Mucosa of descending colon (tissue), 3 donors: ENCODE data around the gene PREB. TPM values are rescaled to one million over a fixed set of nuclear protein-coding genes. Genes with fewer than 3 reads are reported as not detected.

Experiments
- ATAC-seq: fragments of 200-7000 bp; cut with Tn5 transposase; one replicate; pipeline ENCODE4 v1.9.1; 2020; ENCODE audit warnings: mild to moderate bottlenecking, moderate library complexity
- DNase-seq, 3 donors: peaks; one replicate each; pipeline ENCODE4 v3.0.0-alpha.2; 2020
- H3K36me3 ChIP-seq: fragments of 200-600 bp; one replicate; pipeline ENCODE4 v1.8.0; 2021; ENCODE audit warnings: low read depth, mild to moderate bottlenecking
- H3K4me1 ChIP-seq: fragments of 200-600 bp; one replicate; pipeline ENCODE4 v1.8.0; 2021; ENCODE audit warnings: low read depth, mild to moderate bottlenecking
- H3K4me3 ChIP-seq: fragments of 200-600 bp; one replicate; pipeline ENCODE4 v1.8.0; 2021; ENCODE audit warnings: mild to moderate bottlenecking
- H3K9me3 ChIP-seq: fragments of 200-600 bp; one replicate; pipeline ENCODE4 v1.8.0; 2021; ENCODE audit warnings: mild to moderate bottlenecking
- CTCF ChIP-seq: fragments of 200-600 bp; IDR thresholded peaks from one replicate; pipeline ENCODE4 v1.8.0; 2022; ENCODE audit warnings: antibody characterized with exemption, mild to moderate bottlenecking
- intact Hi-C, 2 donors: fragments of 100-400 bp; cut with DNase I in 1 of 2; cut with micrococcal nuclease in 1 of 2; formaldehyde crosslinking; loops; one replicate each; pipeline versions ENCODE4 v1.11.0 to v1.11.1; 2022; cut with DNase I, micrococcal nuclease
- total RNA-seq, 3 donors: library from RNA; stranded (reverse); fragmentation: NEBNext Ultra II Directional in 2 of 3; extraction: Animal tissue kit (Norgen Biotek cat#: 25700) in 2 of 3; gene quantifications; one replicate each; pipeline versions ENCODE4 v1.2.1 to v1.2.4, GENCODE V29; 2021 to 2023
- donor health status: DM: no; HTN: no; CAD: no; lungs with moderate emphysema.
- donor health status: DM: no; HTN: no; CAD: no.
- donor health status: DM: no; HTN: yes; CAD: no.

PREB gene
- total RNA-seq, 3 donors from 2014 or later: 32.8 to 47.0 (median 45.0) TPM

GRCh38 chr2:27149570-27150405 is 15.4 kb upstream of the PREB start:
- Histone ChIP-seq H3K4me1 (no peaks in the 10 kb centered on the region), H3K36me3 (no peaks in the 10 kb centered on the region), H3K4me3 (no peak overlapping the region), H3K9me3 (no peaks in the 10 kb centered on the region)
- intact Hi-C loops: no loop called here
- no peak for ATAC-seq
- TF ChIP-seq CTCF: no peak
- no peak for DNase-seq

GRCh38 chr2:27148801-27149439 is 14.5 kb upstream of the PREB start, which contains the start of gene TCF23:
Gene TCF23, plus strand, starts transcription at chr2:27149004. Its CDS starts 130 bp downstream, at chr2:27149134.
- Histone ChIP-seq H3K4me1 (no peaks in the 10 kb centered on the region), H3K36me3 (no peaks in the 10 kb centered on the region), H3K4me3 (no peak within 1 kb of the TSS), H3K9me3 (no peaks in the 10 kb centered on the region)
- DNase-seq: no peak
- ATAC-seq: no peak
- no peak for TF ChIP-seq CTCF
- intact Hi-C loops: no loop called here

GRCh38 chr2:27147935-27148334 is 13.5 kb upstream of the PREB start:
- ATAC-seq: no peak
- H3K4me1 ChIP-seq: no peaks in the 10 kb centered on the region
- H3K9me3 ChIP-seq: no peaks in the 10 kb centered on the region
- no peaks in the 10 kb centered on the region for H3K36me3 ChIP-seq
- intact Hi-C loops: no loop called here
- DNase-seq: no peak
- no peak overlapping the region for H3K4me3 ChIP-seq
- TF ChIP-seq CTCF: no peak

GRCh38 chr2:27145682-27146081 is 11.2 kb upstream of the PREB start:
- H3K4me1 ChIP-seq: no peaks in the 10 kb centered on the region
- H3K9me3 ChIP-seq: no peaks in the 10 kb centered on the region
- no peak overlapping the region for H3K4me3 ChIP-seq
- intact Hi-C loops: no loop called here
- no peak for ATAC-seq
- no peak for TF ChIP-seq CTCF
- DNase-seq: no peak
- H3K36me3 ChIP-seq: no peaks in the 10 kb centered on the region

GRCh38 chr2:27143285-27143684 is 8.8 kb upstream of the PREB start:
- no peak for DNase-seq
- ATAC-seq: no peak
- intact Hi-C loops: no loop called here
- Histone ChIP-seq H3K9me3 (no peaks in the 10 kb centered on the region), H3K36me3 (no peaks in the 10 kb centered on the region), H3K4me3 (no peak overlapping the region), H3K4me1 (no peaks in the 10 kb centered on the region)
- TF ChIP-seq CTCF: no peak
